Liver (tissue), 9 donors: ENCODE data around the gene RAPGEF2. TPM values are rescaled to one million over a fixed set of nuclear protein-coding genes. Genes with fewer than 3 reads are reported as not detected.

ENCODE experiments used
- DNase-seq: peaks from one replicate; pipeline ENCODE4 v3.0.0-alpha.2; 2017; ENCODE audit warnings: low spot score
- H3K27ac ChIP-seq, 2 donors: one replicate each; pipeline ENCODE4 v1.7.0; 2013; ENCODE audit warnings: inconsistent platforms in 2 of 2, low read length in 2 of 2, control low read depth in 1 of 2, low read depth in 1 of 2, mild to moderate bottlenecking in 1 of 2
- H3K27me3 ChIP-seq, 4 donors: one replicate each; pipeline versions ENCODE4 v1.6.1 to v1.7.0; 2013; ENCODE audit warnings: low read length in 3 of 4, inconsistent platforms in 1 of 4, mild to moderate bottlenecking in 1 of 4, moderate library complexity in 1 of 4; ENCODE audit not compliant: control insufficient read depth in 4 of 4, insufficient read depth in 4 of 4
- H3K36me3 ChIP-seq, 4 donors: one replicate each; pipeline versions ENCODE4 v1.6.1 to v1.7.0; 2013; ENCODE audit warnings: low read length in 3 of 4, mild to moderate bottlenecking in 3 of 4, low read depth in 1 of 4, moderate library complexity in 1 of 4; ENCODE audit not compliant: control insufficient read depth in 4 of 4, insufficient read depth in 3 of 4
- H3K4me1 ChIP-seq, 4 donors: one replicate each; pipeline versions ENCODE4 v1.6.1 to v1.7.0; 2013; ENCODE audit warnings: low read length in 3 of 4, mild to moderate bottlenecking in 3 of 4, moderate library complexity in 1 of 4; ENCODE audit not compliant: control insufficient read depth in 4 of 4, insufficient read depth in 4 of 4
- H3K4me3 ChIP-seq, 3 donors: one replicate each; pipeline versions ENCODE4 v1.6.1 to v1.7.0; 2013; ENCODE audit warnings: low read length in 3 of 3, control low read depth in 1 of 3, low read depth in 1 of 3, mild to moderate bottlenecking in 1 of 3
- H3K9ac ChIP-seq, 2 donors: one replicate each; pipeline ENCODE4 v1.7.0; 2013; ENCODE audit warnings: low read length in 2 of 2, mild to moderate bottlenecking in 2 of 2, moderate library complexity in 2 of 2, control low read depth in 1 of 2, low read depth in 1 of 2
- H3K9me3 ChIP-seq, 4 donors: one replicate each; pipeline versions ENCODE4 v1.6.1 to v1.7.0; 2013; ENCODE audit warnings: low read length in 3 of 4; ENCODE audit not compliant: control insufficient read depth in 4 of 4
- ATF3 ChIP-seq: IDR thresholded peaks from 2 replicates; pipeline ENCODE4 v1.6.1; 2016; ENCODE audit warnings: antibody characterized with exemption
- CTCF ChIP-seq: fragments of 150-350 bp; IDR thresholded peaks from 2 replicates; pipeline ENCODE4 v1.5.1; 2017; ENCODE audit warnings: improper control_type of control experiment, low read depth, low read length; ENCODE audit not compliant: missing input control
- EGR1 ChIP-seq, 2 donors: IDR thresholded peaks; 2 replicates each; pipeline ENCODE4 v1.6.1; 2016 to 2018; ENCODE audit warnings: antibody characterized with exemption in 2 of 2, low read depth in 2 of 2
- FOXA2 ChIP-seq: IDR thresholded peaks from 2 replicates; pipeline ENCODE4 v1.6.1; 2016; ENCODE audit warnings: antibody characterized with exemption
- GABPA ChIP-seq, 2 donors: IDR thresholded peaks in 1 of 2; conservative IDR thresholded peaks in 1 of 2; 2 replicates each; pipeline ENCODE4 v1.6.1; 2016; ENCODE audit warnings: antibody characterized with exemption in 2 of 2, mild to moderate bottlenecking in 1 of 2, moderate library complexity in 1 of 2
- HNF4A ChIP-seq, 2 donors: conservative IDR thresholded peaks; 2 replicates each; pipeline ENCODE4 v1.6.1; 2016; ENCODE audit warnings: antibody characterized with exemption in 2 of 2, mild to moderate bottlenecking in 2 of 2
- HNF4G ChIP-seq: IDR thresholded peaks from 2 replicates; pipeline ENCODE4 v1.6.1; 2016; ENCODE audit warnings: antibody characterized with exemption
- JUND ChIP-seq, 2 donors: IDR thresholded peaks; 2 replicates each; pipeline ENCODE4 v1.6.1; 2016; ENCODE audit warnings: antibody characterized with exemption in 2 of 2
- MAX ChIP-seq: IDR thresholded peaks from 2 replicates; pipeline ENCODE4 v1.6.1; 2016; ENCODE audit warnings: antibody characterized with exemption
- NR2F2 ChIP-seq: IDR thresholded peaks from 2 replicates; pipeline ENCODE4 v1.6.1; 2016; ENCODE audit warnings: antibody characterized with exemption
- RAD21 ChIP-seq, 2 donors: IDR thresholded peaks; 2 replicates each; pipeline ENCODE4 v1.6.1; 2016; ENCODE audit warnings: antibody characterized with exemption in 2 of 2, mild to moderate bottlenecking in 2 of 2
- REST ChIP-seq: IDR thresholded peaks from 2 replicates; pipeline ENCODE4 v1.6.1; 2016; ENCODE audit warnings: antibody characterized with exemption, mild to moderate bottlenecking
- RXRA ChIP-seq, 2 donors: IDR thresholded peaks; 2 replicates each; pipeline ENCODE4 v1.6.1; 2017 to 2018; ENCODE audit warnings: antibody characterized with exemption in 2 of 2, mild to moderate bottlenecking in 1 of 2
- SP1 ChIP-seq: IDR thresholded peaks from 2 replicates; pipeline ENCODE4 v1.6.1; 2018; ENCODE audit warnings: antibody characterized with exemption, mild to moderate bottlenecking
- TAF1 ChIP-seq: conservative IDR thresholded peaks from 2 replicates; pipeline ENCODE4 v1.6.1; 2016; ENCODE audit warnings: antibody characterized with exemption, mild to moderate bottlenecking
- YY1 ChIP-seq: IDR thresholded peaks from 2 replicates; pipeline ENCODE4 v1.6.1; 2016; ENCODE audit warnings: antibody characterized with exemption, mild to moderate bottlenecking
- ZBTB33 ChIP-seq: IDR thresholded peaks from 2 replicates; pipeline ENCODE4 v1.6.1; 2016; ENCODE audit warnings: antibody characterized with exemption
- whole genome bisulfite sequencing: extraction: QIAGEN DNeasy Blood & Tissue Kit; methylation state at CpG from one replicate; pipeline ENCODE4 v1.1.7; 2013; 5-methylcytosine and 5-hydroxymethylcytosine counted together
- polyA plus RNA-seq, 2 donors: library from polyadenylated mRNA; stranded (reverse) in 1 of 2; unstranded in 1 of 2; fragments of 200-250 nt in 1 of 2; fragments of >200 nt in 1 of 2; fragmentation: Nextera tagmentation in 1 of 2; extraction: Ambion mirVana in 1 of 2; gene quantifications; one replicate each; pipeline versions ENCODE4 v1.2.1 to v1.2.3, GENCODE V29; 2013 to 2015
- total RNA-seq, 2 donors: library from RNA; depleted of rRNA; stranded (reverse); fragments of >200 nt; gene quantifications; one replicate each; pipeline ENCODE4 v1.2.3, GENCODE V29; 2014
- donor health status: healthy.
- donor health status: healthy.
- donor health status: healthy.
- donor health status: healthy.
- donor health status: healthy.

The RAPGEF2 gene
- total and polyA plus RNA-seq, 4 donors: 7.3 to 90.4 (median 32.2) TPM

GRCh38 chr4:159343116-159343515, 240.2 kb downstream of the RAPGEF2 start:
- Histone ChIP-seq H3K36me3 (peaks cover 4 to 70% (median 62%) of the 10 kb centered on the region in 4 donors), H3K4me1 (no peaks in the 10 kb centered on the region), H3K9ac (no peak overlapping the region), H3K27ac (no peak overlapping the region), H3K27me3 (no peaks in the 10 kb centered on the region), H3K9me3 (no peaks in the 10 kb centered on the region), H3K4me3 (no peak overlapping the region)
- 86% methylated on average over 8 of the region's 8 CpGs for WGBS
- no peak for DNase-seq
- TF ChIP-seq ATF3 (no peak), TAF1 (no peak), CTCF (no peak), RXRA (IDR thresholded peaks at IDR 0.05) (no peak), HNF4A (conservative IDR thresholded peaks at IDR 0.05) (no peak), GABPA (IDR thresholded peaks at IDR 0.05 in 1 of 2, conservative IDR thresholded peaks at IDR 0.05 in 1 of 2) (no peak), RAD21 (IDR thresholded peaks at IDR 0.05) (no peak), HNF4G (no peak), REST (no peak), FOXA2 (no peak), EGR1 (IDR thresholded peaks at IDR 0.05; ENCODE audit: low read depth in 2 of 2) (no peak), NR2F2 (no peak)

GRCh38 chr4:159344877-159345276, 242.0 kb downstream of the RAPGEF2 start:
- WGBS: 98% methylated on average over 4 of the region's 4 CpGs
- Histone ChIP-seq H3K36me3 (peaks cover 1 to 56% (median 49%) of the 10 kb centered on the region in 4 donors), H3K27me3 (no peaks in the 10 kb centered on the region), H3K4me1 (no peaks in the 10 kb centered on the region), H3K27ac (no peak overlapping the region), H3K4me3 (no peak overlapping the region), H3K9me3 (no peaks in the 10 kb centered on the region), H3K9ac (no peak overlapping the region)
- DNase-seq: no peak
- TF ChIP-seq SP1: no peak
- no peak for TF ChIP-seq ATF3
- TF ChIP-seq FOXA2: no peak
- no peak for TF ChIP-seq RAD21 (IDR thresholded peaks at IDR 0.05)
- TF ChIP-seq HNF4G: no peak
- no peak for TF ChIP-seq CTCF
- no peak for TF ChIP-seq GABPA (IDR thresholded peaks at IDR 0.05 in 1 of 2, conservative IDR thresholded peaks at IDR 0.05 in 1 of 2)
- no peak for TF ChIP-seq EGR1 (IDR thresholded peaks at IDR 0.05; ENCODE audit: low read depth in 2 of 2)
- no peak for TF ChIP-seq JUND (IDR thresholded peaks at IDR 0.05)
- no peak for TF ChIP-seq NR2F2
- TF ChIP-seq HNF4A (conservative IDR thresholded peaks at IDR 0.05): no peak
- TF ChIP-seq REST: no peak
- no peak for TF ChIP-seq MAX
- no peak for TF ChIP-seq TAF1
- TF ChIP-seq YY1: no peak
- TF ChIP-seq ZBTB33: no peak
- TF ChIP-seq RXRA (IDR thresholded peaks at IDR 0.05): no peak
